K562 (cell line): ENCODE data around the gene SCARF2. TPM values are rescaled to one million over a fixed set of nuclear protein-coding genes. Genes with fewer than 3 reads are reported as not detected.
A peak's percentile ranks its signal among the peaks of the same experiment; 100 is the strongest.

Experiments used
- BDP1 ChIP-seq: IDR thresholded peaks from 3 replicates; pipeline ENCODE4 v1.6.1; 2011; ENCODE audit not compliant: insufficient read length, insufficient read depth
- EP300 ChIP-seq: IDR thresholded peaks from 2 replicates; pipeline ENCODE4 v1.6.1; 2012; ENCODE audit warnings: low read length, improper control_type of control experiment
- ESRRB ChIP-seq: fragments of 250-450 bp; sonication (Bioruptor Pico); IDR thresholded peaks from 2 replicates; pipeline ENCODE4 v1.5.0; 2020; ENCODE audit warnings: mild to moderate bottlenecking, moderate library complexity, borderline replicate concordance
- HNRNPK ChIP-seq: fragments of 200-400 bp; formaldehyde crosslinking; IDR thresholded peaks from one replicate; pipeline ENCODE4 v1.6.1; 2018; ENCODE audit warnings: mild to moderate bottlenecking, low read depth, low read length; ENCODE audit not compliant: poor library complexity, severe bottlenecking
- HNRNPLL ChIP-seq: fragments of 200-400 bp; formaldehyde crosslinking; IDR thresholded peaks from 2 replicates; pipeline ENCODE4 v1.6.1; 2017; ENCODE audit warnings: low read length, low read depth, mild to moderate bottlenecking; ENCODE audit not compliant: poor library complexity, severe bottlenecking
- PHF21A ChIP-seq: fragments of 450-650 bp; IDR thresholded peaks from 2 replicates; pipeline ENCODE4 v1.6.1; 2017; ENCODE audit warnings: low read depth, borderline replicate concordance
- PHTF2 ChIP-seq: fragments of 250-450 bp; sonication (Bioruptor Pico); IDR thresholded peaks from 2 replicates; pipeline ENCODE4 v1.5.0; 2021; ENCODE audit warnings: mild to moderate bottlenecking
- POLR2AphosphoS5 ChIP-seq: IDR thresholded peaks from 2 replicates; pipeline ENCODE4 v1.6.1; 2011; ENCODE audit warnings: mild to moderate bottlenecking, low read depth, low read length, moderate library complexity; ENCODE audit not compliant: control insufficient read depth, insufficient read depth
- polyA plus RNA-seq, 8 experiments: library from polyadenylated mRNA; depleted of rRNA in 4 of 8; stranded (reverse) in 5 of 8; unstranded in 3 of 8; fragments of >200 nt; fragmentation: Nextera tagmentation in 2 of 8; fragmentation: Illumina TruSeq in 1 of 8; extraction: Ambion mirVana in 2 of 8; extraction: Trizol in 1 of 8; gene quantifications; 2 replicates each; pipeline versions ENCODE4 v1.2.1 to v1.2.3, GENCODE V29; 2011 to 2014; ENCODE audit warnings: inconsistent platforms in 1 of 8, missing spikeins in 1 of 8
- total RNA-seq, 7 experiments: library from RNA; depleted of rRNA in 6 of 7; stranded (reverse); fragments of >200 nt in 6 of 7; fragmentation: Illumina TruSeq in 2 of 7; extraction: Trizol in 2 of 7; gene quantifications; 2 replicates each; pipeline versions ENCODE4 v1.2.1 to v1.2.3, GENCODE V29; 2011 to 2021; ENCODE audit warnings: low replicate concordance in 1 of 7
- TF ChIP-seq, protein P1 (sequence below): fragments of 250-450 bp; sonication (Bioruptor Pico); IDR thresholded peaks from 2 replicates; pipeline ENCODE4 v1.5.0; 2021
- TF ChIP-seq, protein P2 (sequence below): fragments of 250-450 bp; sonication (Bioruptor Pico); IDR thresholded peaks from 2 replicates; pipeline ENCODE4 v1.8.0; 2022; ENCODE audit warnings: inconsistent platforms

Gene SCARF2
- total and polyA plus RNA-seq, 9 of the 15 experiments (the other 6 are each of a cell fraction or from before 2014, with no cell fraction given): 0.06 to 0.32 (median 0.21) TPM; not detected in 5

- TF ChIP-seq PHF21A: no peak
- TF ChIP-seq BDP1: no peak
- no peak for TF ChIP-seq PHTF2 (CRISPR knock-in tag)
- peak; percentile 98 for TF ChIP-seq HNRNPLL
- peak; percentile 81; the same call in 1 of the 2 replicates for TF ChIP-seq ESRRB
- TF ChIP-seq, protein P1, sequence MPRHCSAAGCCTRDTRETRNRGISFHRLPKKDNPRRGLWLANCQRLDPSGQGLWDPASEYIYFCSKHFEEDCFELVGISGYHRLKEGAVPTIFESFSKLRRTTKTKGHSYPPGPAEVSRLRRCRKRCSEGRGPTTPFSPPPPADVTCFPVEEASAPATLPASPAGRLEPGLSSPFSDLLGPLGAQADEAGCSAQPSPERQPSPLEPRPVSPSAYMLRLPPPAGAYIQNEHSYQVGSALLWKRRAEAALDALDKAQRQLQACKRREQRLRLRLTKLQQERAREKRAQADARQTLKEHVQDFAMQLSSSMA (CRISPR knock-in tag): no peak
- TF ChIP-seq EP300: peak; percentile 51; the same call in 1 of the 2 replicates
- TF ChIP-seq POLR2AphosphoS5: peak; percentile 92; the same call in 1 of the 2 replicates
- TF ChIP-seq HNRNPK: no peak
- TF ChIP-seq, protein P2, sequence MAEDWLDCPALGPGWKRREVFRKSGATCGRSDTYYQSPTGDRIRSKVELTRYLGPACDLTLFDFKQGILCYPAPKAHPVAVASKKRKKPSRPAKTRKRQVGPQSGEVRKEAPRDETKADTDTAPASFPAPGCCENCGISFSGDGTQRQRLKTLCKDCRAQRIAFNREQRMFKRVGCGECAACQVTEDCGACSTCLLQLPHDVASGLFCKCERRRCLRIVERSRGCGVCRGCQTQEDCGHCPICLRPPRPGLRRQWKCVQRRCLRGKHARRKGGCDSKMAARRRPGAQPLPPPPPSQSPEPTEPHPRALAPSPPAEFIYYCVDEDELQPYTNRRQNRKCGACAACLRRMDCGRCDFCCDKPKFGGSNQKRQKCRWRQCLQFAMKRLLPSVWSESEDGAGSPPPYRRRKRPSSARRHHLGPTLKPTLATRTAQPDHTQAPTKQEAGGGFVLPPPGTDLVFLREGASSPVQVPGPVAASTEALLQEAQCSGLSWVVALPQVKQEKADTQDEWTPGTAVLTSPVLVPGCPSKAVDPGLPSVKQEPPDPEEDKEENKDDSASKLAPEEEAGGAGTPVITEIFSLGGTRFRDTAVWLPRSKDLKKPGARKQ: no peak
These were observed 43.7 kb downstream of the SCARF2 start, which contains the start of gene ZNF74 (continued) for GRCh38 chr22:20393705-20394476.
